Activated CD8-positive, alpha-beta memory T cell treated with anti-CD3 and anti-CD28 coated beads, Interleukin-2, amount 50 U/mL, for 48 hours (primary cell): Measurements from ENCODE around the gene SAG.
A peak's percentile ranks its signal among the peaks of the same experiment; 100 is the strongest.
"Not testable (repeated sequence)": the region's sequence is repeated elsewhere in the genome, so short reads cannot be mapped to it uniquely, and the experiment has no call there.

ENCODE experiments used
- DNase-seq: peaks from one replicate; pipeline ENCODE4 v3.0.0-alpha.2; 2020

SAG gene

GRCh38 chr2:233358947-233359346 is 51.3 kb downstream of the SAG start:
- DNase-seq = peak; percentile 20

GRCh38 chr2:233359823-233360222 is 52.2 kb downstream of the SAG start:
- DNase-seq = peak; percentile 40

DNA sequence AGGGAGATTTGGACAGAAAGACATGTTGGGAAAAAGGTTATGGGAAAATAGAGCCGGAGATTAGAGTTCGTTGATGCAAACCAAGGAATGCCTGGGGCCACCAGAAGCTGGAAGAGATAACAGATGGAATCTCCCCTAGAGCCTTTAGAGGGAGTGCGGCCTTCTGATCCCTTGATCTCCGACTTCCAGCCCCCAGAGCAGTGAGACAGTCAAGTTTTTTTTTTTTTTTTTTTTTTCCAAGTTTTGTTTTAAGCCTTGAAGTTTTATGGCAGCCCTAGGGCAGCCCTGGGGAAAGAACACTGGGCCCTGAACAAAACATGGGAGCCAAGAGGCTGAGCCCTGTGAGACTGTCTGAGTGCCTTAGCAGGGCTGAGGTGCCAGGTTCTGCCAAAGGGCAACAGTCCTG is 53.2 kb downstream of the SAG start:
- peak; percentile 28 for DNase-seq

DNA sequence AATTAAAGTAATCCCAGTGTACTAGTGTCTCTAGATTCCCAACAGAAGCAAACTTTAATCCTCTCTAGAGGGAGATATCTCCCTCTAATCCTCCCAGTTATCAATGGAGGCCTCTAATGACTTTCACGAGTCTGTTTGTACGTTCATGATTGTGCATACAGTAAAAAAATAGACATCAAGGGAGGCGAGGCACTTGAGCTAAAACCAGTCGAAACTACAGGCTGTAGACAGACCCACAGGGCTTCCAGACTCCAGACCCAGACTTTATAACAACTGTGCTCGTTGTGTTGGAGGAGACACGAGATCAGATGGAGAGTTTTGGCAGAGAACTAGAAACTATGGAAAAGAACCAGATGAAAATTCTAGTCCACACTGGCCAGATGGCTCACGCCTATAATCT is 53.7 kb downstream of the SAG start:
- DNase-seq = peak; percentile 34

- DNase-seq = no peak
Observed at GRCh38 chr2:233362742-233363141, 55.1 kb downstream of the SAG start.

DNA sequence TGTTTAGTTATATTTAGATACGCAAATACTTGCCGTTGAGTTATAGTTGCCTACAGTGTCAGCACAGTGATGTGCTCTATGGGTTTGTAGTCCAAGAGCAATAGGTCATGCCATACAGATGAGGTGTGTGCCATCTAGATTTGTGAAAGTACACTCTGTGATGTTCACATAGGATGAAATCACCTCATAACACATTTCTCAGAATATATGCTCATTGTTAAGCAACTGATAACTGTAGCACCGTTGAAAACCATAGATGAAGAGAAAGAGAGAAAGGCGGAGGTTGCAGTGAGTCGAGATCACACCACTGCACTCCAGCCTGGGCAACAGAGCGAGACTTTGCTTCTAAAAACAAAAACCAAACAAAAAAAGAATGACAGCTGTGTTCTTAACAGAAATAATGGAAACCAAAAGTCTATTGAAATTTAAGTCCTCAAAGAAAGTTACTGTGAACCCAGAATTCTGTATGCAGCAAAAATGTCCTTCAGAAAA is 56.2 kb downstream of the SAG start:
- DNase-seq = no peak

GRCh38 chr2:233365861-233366520 is 58.4 kb downstream of the SAG start:
- DNase-seq = no peak

GRCh38 chr2:233367586-233367985 is 60.0 kb downstream of the SAG start:
- no peak for DNase-seq

- no peak for DNase-seq
Observed at GRCh38 chr2:233368756-233369155, 61.1 kb downstream of the SAG start.

GRCh38 chr2:233369462-233369861 is 61.8 kb downstream of the SAG start:
- no peak for DNase-seq

GRCh38 chr2:233369897-233370685 is 62.5 kb downstream of the SAG start:
- no peak for DNase-seq

DNA sequence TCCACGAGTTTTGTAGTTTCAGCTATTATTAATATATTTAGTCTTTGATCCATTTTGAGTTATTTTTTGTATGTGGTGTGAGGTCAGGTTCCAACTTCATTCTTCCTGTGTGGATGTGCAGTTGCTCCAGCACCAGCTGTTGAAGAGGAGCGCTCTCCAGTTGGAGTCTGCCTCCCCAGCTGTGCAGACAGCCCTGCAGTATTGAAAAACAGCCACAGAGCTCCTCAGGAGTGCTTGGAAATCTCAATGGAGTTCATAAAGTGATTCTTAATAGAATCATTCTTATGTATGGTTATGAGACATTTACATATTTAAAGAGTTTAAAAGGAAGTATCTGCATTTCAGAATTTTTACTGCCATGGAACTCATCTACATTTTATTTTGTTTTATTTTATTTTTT is 64.0 kb downstream of the SAG start:
- no peak for DNase-seq

DNA sequence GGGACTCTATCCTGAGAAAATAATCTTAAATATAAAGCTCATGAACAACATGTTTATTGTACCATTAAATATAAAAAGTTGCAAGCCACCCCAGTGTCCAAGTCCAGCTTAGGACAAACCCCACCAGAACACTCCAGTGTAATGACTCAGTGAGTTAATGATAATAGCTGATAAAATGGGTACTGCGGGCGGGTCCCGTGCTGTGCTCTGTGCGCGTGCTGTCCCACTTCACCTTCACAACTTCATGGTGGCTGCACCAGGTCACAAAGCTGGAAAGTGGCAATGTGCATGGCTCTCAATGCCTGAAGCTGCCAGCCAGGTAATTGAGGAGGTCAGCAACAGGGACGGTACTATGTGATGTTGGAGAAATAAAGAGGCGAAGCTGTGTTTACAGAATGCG is 65.2 kb downstream of the SAG start:
- no peak for DNase-seq

DNA sequence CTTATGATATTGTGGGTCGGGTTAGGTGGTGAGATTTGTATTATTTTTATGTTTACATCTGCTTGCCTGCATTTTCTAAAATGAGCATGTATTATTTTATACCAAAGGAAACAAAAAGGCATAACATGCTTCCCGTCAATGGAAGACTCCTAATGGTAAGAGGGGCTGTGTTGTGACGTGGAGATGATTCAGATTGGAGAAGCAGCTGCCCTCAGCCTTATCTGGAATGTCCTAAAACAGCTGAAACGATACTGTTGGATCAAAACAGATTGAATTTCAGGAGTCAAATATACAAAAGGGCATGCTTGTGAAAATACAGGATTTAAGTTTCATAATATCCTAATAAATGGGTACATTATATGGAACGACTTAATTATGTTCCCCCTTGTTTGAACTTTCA is 65.7 kb downstream of the SAG start:
- no peak for DNase-seq

- not testable (repeated sequence) for DNase-seq
Observed at GRCh38 chr2:233374776-233375175, 67.2 kb downstream of the SAG start.

DNA sequence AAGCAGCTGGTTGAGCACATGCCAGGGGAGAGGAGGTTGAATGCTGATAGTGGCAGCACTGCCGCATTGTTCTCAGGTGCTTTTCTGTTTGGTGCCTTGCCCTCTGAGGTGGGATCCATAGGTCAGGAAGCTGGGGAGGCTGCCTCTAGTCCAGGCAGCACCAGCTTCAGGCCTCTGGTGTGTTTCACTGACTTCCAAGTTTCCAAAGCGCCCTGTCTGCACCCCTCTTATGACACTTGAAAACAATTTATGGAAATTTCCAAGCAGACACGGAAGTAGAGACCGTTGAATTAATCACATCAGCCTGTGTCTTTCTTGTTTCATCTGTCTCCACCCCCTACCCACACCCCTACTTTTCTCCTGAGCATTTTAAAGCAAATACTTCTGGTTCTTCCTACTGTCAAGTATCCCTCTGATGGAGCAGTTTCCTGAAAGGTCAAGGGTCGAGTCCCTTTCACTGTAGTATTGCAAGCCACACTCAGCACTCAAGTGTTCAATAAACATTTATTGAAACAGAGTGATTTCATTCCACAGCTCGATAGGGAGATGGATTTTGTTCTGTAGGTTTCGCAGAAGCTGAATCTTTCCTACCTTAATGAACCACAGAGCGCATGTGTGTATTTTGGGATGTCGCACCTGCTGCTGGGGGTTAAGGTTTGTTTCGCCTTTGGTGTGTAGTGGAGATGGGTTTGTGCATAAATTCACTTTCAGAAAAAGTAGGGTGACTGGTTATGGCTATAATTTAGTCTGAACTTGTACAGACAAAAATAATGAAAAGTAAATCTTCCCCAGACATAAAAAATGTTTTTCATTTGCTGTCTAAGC is 68.1 kb downstream of the SAG start:
- DNase-seq = no peak

GRCh38 chr2:233379034-233379433 is 71.4 kb downstream of the SAG start:
- DNase-seq = no peak

- no peak for DNase-seq
Observed at GRCh38 chr2:233379441-233379840, 71.8 kb downstream of the SAG start.

GRCh38 chr2:233380132-233380895 is 72.7 kb downstream of the SAG start:
- no peak for DNase-seq

DNA sequence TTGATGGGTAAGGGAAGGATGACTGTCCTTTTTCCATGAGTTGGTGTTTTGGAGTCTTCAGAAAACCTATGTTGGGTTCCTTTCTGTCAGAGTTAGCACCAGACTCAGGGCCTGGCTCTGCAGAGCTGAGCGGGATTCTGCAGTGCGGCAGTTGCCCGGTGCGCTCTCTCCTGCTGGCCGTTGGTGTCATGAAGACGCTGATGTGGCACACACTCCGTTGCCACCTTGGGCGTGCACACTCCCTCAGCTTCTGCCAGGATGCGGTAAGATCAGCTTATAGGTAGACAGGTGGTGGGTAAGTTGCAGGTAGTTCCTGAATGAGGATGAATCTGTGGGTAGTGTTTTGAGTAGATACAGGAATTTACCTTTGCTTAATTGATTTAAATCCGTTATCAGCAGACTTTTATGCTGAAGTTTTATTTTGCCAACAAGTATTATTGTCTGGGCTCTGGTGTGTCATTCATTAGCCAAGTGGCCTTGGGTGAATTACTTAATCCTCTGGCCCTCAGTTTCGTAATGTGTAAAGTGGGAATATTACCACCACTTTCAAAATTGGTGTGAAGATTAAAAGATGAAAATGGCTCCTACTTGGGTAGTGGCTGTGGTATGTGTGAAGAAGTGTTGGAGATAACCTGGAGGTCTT is 73.5 kb downstream of the SAG start:
- no peak for DNase-seq

GRCh38 chr2:233381638-233381995 is 74.0 kb downstream of the SAG start:
- DNase-seq = no peak

DNA sequence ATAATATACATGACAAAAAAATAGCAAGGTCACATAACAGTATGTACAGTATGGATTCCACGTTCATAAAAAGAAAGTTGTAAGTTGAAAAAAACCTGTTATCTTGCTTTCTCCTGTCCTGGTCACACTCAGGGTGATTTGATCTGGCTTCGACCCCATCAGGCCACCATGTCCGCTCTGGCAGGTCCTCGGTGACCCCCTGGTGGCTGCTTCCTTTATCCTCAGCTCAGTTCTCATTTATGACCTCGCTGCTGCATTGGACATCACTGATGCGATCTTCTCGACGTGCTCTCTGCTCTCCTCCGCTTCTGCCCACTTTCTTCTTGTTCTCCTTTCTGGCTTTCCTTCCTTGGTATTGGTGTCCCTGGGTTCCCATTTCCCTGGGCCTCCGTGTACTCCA is 76.4 kb downstream of the SAG start:
- DNase-seq = no peak
